ENCODE data around the gene CIRBP. TPM values are rescaled to one million over a fixed set of nuclear protein-coding genes. Genes with fewer than 3 reads are reported as not detected.

CIRBP gene
- total and polyA plus RNA-seq, 2 of the 13 experiments (the other 11 are each of a cell fraction or from before 2014, with no cell fraction given) = 133 to 140 TPM

DNA sequence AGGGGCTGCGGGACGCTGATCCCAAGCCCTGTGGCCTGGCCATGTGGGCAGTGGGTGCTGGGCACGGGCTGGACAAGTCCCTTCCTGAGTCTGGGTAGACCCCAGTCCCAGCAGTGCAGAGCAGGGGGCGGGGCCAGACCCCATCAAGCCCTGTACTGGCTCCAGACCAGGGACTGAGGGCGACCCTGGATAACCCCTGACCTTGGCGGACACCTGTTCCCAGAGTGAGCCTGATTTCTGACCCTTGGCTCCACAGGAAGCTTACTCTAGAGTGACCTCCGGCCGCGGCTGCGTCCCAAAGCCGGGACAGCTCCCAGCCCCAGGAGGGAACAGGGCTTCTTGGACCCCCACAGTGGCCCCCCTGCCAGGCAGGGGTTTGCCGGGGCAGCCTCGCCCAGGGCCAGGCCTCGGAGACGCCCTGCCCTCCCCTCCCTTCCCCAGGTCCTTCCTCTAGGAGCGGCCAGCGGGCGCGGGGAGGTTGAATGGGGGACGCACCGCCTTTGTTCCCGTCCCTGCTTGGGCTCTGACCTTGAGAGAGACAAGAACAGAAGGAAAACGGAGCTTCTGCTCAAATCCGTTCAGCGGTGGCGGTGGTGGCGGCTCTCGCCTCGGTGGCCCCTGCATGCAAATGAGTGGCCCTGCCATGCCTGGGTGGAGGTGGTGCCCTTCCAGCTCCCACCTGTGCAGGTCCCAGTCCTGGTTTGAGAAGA is 14.2 kb downstream of the CIRBP start (continued):
- TF ChIP-seq, protein P1, sequence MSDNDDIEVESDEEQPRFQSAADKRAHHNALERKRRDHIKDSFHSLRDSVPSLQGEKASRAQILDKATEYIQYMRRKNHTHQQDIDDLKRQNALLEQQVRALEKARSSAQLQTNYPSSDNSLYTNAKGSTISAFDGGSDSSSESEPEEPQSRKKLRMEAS (IDR thresholded peaks at IDR 0.05) = peak; percentile 59; the same call in 1 of the 2 replicates
- TF ChIP-seq, protein P2, sequence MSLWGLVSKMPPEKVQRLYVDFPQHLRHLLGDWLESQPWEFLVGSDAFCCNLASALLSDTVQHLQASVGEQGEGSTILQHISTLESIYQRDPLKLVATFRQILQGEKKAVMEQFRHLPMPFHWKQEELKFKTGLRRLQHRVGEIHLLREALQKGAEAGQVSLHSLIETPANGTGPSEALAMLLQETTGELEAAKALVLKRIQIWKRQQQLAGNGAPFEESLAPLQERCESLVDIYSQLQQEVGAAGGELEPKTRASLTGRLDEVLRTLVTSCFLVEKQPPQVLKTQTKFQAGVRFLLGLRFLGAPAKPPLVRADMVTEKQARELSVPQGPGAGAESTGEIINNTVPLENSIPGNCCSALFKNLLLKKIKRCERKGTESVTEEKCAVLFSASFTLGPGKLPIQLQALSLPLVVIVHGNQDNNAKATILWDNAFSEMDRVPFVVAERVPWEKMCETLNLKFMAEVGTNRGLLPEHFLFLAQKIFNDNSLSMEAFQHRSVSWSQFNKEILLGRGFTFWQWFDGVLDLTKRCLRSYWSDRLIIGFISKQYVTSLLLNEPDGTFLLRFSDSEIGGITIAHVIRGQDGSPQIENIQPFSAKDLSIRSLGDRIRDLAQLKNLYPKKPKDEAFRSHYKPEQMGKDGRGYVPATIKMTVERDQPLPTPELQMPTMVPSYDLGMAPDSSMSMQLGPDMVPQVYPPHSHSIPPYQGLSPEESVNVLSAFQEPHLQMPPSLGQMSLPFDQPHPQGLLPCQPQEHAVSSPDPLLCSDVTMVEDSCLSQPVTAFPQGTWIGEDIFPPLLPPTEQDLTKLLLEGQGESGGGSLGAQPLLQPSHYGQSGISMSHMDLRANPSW (CRISPR knock-in tag; IDR thresholded peaks at IDR 0.05; ENCODE audit: borderline replicate concordance) = peak; percentile 70; the same call in 1 of the 2 replicates
- no peak for TF ChIP-seq SSRP1 (CRISPR knock-in tag; IDR thresholded peaks at IDR 0.05)
- TF ChIP-seq NCOR1 (IDR thresholded peaks at IDR 0.05; ENCODE audit: borderline replicate concordance, low read length) = peak; percentile 80; the same call in 1 of the 2 replicates
- no peak for TF ChIP-seq GTF3A (CRISPR knock-in tag; conservative IDR thresholded peaks at IDR 0.05)
- TF ChIP-seq MXD4 (CRISPR knock-in tag; IDR thresholded peaks at IDR 0.05) = no peak
- no peak for TF ChIP-seq RBM22 (optimal IDR thresholded peaks at IDR 0.05; ENCODE audit: low read length)
- TF ChIP-seq, protein P3, sequence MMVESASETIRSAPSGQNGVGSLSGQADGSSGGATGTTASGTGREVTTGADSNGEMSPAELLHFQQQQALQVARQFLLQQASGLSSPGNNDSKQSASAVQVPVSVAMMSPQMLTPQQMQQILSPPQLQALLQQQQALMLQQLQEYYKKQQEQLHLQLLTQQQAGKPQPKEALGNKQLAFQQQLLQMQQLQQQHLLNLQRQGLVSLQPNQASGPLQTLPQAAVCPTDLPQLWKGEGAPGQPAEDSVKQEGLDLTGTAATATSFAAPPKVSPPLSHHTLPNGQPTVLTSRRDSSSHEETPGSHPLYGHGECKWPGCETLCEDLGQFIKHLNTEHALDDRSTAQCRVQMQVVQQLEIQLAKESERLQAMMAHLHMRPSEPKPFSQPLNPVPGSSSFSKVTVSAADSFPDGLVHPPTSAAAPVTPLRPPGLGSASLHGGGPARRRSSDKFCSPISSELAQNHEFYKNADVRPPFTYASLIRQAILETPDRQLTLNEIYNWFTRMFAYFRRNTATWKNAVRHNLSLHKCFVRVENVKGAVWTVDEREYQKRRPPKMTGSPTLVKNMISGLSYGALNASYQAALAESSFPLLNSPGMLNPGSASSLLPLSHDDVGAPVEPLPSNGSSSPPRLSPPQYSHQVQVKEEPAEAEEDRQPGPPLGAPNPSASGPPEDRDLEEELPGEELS (CRISPR knock-in tag; IDR thresholded peaks at IDR 0.05) = no peak
- TF ChIP-seq, protein P4, sequence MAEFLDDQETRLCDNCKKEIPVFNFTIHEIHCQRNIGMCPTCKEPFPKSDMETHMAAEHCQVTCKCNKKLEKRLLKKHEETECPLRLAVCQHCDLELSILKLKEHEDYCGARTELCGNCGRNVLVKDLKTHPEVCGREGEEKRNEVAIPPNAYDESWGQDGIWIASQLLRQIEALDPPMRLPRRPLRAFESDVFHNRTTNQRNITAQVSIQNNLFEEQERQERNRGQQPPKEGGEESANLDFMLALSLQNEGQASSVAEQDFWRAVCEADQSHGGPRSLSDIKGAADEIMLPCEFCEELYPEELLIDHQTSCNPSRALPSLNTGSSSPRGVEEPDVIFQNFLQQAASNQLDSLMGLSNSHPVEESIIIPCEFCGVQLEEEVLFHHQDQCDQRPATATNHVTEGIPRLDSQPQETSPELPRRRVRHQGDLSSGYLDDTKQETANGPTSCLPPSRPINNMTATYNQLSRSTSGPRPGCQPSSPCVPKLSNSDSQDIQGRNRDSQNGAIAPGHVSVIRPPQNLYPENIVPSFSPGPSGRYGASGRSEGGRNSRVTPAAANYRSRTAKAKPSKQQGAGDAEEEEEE (CRISPR knock-in tag; IDR thresholded peaks at IDR 0.05; ENCODE audit: borderline replicate concordance) = no peak
- TF ChIP-seq, protein P5, sequence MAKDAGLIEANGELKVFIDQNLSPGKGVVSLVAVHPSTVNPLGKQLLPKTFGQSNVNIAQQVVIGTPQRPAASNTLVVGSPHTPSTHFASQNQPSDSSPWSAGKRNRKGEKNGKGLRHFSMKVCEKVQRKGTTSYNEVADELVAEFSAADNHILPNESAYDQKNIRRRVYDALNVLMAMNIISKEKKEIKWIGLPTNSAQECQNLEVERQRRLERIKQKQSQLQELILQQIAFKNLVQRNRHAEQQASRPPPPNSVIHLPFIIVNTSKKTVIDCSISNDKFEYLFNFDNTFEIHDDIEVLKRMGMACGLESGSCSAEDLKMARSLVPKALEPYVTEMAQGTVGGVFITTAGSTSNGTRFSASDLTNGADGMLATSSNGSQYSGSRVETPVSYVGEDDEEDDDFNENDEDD (CRISPR knock-in tag; IDR thresholded peaks at IDR 0.05; ENCODE audit: borderline replicate concordance) = no peak
- no peak; the same call in 1 of the 2 replicates for TF ChIP-seq ZNF329 (CRISPR knock-in tag; IDR thresholded peaks at IDR 0.05; ENCODE audit: low read depth)
- no peak for TF ChIP-seq SIN3A (IDR thresholded peaks at IDR 0.05; ENCODE audit: borderline replicate concordance, low read depth, low read length)
- TF ChIP-seq, protein P6, sequence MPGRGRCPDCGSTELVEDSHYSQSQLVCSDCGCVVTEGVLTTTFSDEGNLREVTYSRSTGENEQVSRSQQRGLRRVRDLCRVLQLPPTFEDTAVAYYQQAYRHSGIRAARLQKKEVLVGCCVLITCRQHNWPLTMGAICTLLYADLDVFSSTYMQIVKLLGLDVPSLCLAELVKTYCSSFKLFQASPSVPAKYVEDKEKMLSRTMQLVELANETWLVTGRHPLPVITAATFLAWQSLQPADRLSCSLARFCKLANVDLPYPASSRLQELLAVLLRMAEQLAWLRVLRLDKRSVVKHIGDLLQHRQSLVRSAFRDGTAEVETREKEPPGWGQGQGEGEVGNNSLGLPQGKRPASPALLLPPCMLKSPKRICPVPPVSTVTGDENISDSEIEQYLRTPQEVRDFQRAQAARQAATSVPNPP (CRISPR knock-in tag; IDR thresholded peaks at IDR 0.05) = no peak
- TF ChIP-seq, protein P7, sequence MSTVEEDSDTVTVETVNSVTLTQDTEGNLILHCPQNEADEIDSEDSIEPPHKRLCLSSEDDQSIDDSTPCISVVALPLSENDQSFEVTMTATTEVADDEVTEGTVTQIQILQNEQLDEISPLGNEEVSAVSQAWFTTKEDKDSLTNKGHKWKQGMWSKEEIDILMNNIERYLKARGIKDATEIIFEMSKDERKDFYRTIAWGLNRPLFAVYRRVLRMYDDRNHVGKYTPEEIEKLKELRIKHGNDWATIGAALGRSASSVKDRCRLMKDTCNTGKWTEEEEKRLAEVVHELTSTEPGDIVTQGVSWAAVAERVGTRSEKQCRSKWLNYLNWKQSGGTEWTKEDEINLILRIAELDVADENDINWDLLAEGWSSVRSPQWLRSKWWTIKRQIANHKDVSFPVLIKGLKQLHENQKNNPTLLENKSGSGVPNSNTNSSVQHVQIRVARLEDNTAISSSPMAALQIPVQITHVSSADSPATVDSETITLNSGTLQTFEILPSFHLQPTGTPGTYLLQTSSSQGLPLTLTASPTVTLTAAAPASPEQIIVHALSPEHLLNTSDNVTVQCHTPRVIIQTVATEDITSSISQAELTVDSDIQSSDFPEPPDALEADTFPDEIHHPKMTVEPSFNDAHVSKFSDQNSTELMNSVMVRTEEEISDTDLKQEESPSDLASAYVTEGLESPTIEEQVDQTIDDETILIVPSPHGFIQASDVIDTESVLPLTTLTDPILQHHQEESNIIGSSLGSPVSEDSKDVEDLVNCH (CRISPR knock-in tag; IDR thresholded peaks at IDR 0.05) = no peak
- TF ChIP-seq FOXJ3 (CRISPR knock-in tag; IDR thresholded peaks at IDR 0.05; ENCODE audit: borderline replicate concordance) = 0 out of 2 replicates have a peak, but pooled peaks have one; percentile 19

Data from HepG2 (cell line).